Body of pancreas (tissue), 4 donors: Measurements from ENCODE around the gene GCLC. TPM values are rescaled to one million over a fixed set of nuclear protein-coding genes. Genes with fewer than 3 reads are reported as not detected.

Experiments used
- ATAC-seq: fragments of 150-250 bp; one replicate; pipeline ENCODE4 v1.9.1; 2016
- DNase-seq, 4 donors: peaks; one replicate each; pipeline ENCODE4 v3.0.0-alpha.2; 2019
- H3K27ac ChIP-seq, 4 donors: fragments of 200-600 bp; sonication (generic); 1 replicate in 3 of 4; 2 replicates in 1 of 4; pipeline versions ENCODE4 v1.5.1 to v1.6.1; 2016 to 2019; ENCODE audit warnings: mild to moderate bottlenecking in 1 of 4, mixed read lengths in 1 of 4, moderate library complexity in 1 of 4
- H3K27me3 ChIP-seq, 2 donors: fragments of 200-600 bp; sonication (generic); one replicate each; pipeline ENCODE4 v1.6.0; 2016; ENCODE audit warnings: mild to moderate bottlenecking in 1 of 2
- H3K36me3 ChIP-seq, 2 donors: fragments of 200-600 bp; sonication (generic); replicated peaks in 1 of 2; 2 replicates each; pipeline ENCODE4 v1.5.1; 2016; ENCODE audit warnings: low read depth in 2 of 2; ENCODE audit not compliant: insufficient read depth in 1 of 2
- H3K4me1 ChIP-seq: fragments of 200-600 bp; sonication (generic); one replicate; pipeline ENCODE4 v1.6.0; 2016
- H3K4me3 ChIP-seq, 2 donors: fragments of 200-600 bp; sonication (generic); 1 replicate in 1 of 2; 2 replicates in 1 of 2; pipeline ENCODE4 v1.5.1; 2016 to 2019
- H3K9me3 ChIP-seq, 3 donors: fragments of 200-600 bp; sonication (generic); 1 replicate in 2 of 3; 2 replicates in 1 of 3; pipeline ENCODE4 v1.5.1; 2016
- POLR2A ChIP-seq, 3 donors: fragments of 450-650 bp; IDR thresholded peaks; one replicate each; pipeline ENCODE4 v1.6.1; 2016; ENCODE audit warnings: antibody characterized with exemption in 3 of 3, mild to moderate bottlenecking in 2 of 3
- WGBS, 2 donors: methylation state at CpG; one replicate each; pipeline ENCODE4 v1.1.5; 2017; 5-methylcytosine and 5-hydroxymethylcytosine counted together
- intact Hi-C: fragments of 100-400 bp; cut with DNase I; formaldehyde crosslinking; loops from one replicate; pipeline ENCODE4 v1.15.1; 2023
- total RNA-seq, 2 donors: library from RNA; depleted of rRNA; stranded (reverse); fragments of >200 nt; gene quantifications; one replicate each; pipeline ENCODE4 v1.1.0, GENCODE V29; 2016
- TF ChIP-seq, protein P1 (sequence below), 7 experiments: fragments of 450-650 bp in 4 of 7; fragments of 200-600 bp in 3 of 7; sonication (generic) in 3 of 7; IDR thresholded peaks; one replicate each; pipeline ENCODE4 v1.5.1; 2016 to 2019; ENCODE audit warnings: antibody characterized with exemption in 7 of 7

GCLC gene
- total RNA-seq, 2 donors from 2014 or later, result 27.2 to 30.7 TPM

DNA sequence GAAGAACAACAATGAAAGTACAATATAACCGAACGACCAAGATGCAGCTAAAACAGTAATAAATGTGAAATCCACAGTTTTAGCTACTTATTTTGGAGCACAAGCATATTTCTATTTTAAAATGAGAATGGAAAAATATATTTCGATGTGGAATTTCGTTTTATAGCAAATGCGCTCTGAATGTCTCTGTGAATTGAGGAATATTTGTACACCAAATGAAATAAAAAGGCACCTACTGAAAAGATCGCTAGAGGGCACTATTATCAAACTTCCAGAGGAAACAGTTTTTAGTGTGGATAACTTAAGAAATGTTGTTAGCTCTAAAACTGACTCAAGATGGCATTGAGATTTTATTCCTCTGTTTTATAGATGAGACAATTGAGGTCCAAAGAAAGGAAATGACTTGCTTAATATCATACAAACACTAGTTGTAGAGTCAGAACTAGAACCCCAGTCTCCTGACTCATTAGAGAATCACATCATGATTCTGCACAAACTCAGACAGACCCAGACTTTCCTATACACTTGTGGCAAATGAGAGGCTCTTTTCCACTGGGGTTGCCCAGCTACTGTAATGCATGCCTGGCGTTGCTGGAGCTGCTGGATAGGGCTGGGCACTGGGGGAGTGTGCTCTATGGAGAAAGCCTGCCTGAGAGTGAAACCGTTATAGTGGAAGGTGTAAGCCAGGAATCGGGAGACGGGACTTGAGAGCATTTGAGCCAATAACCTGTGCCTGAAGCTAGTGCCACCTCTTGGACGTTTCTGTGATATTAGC is 51.9 kb downstream of the GCLC start:
- H3K4me1 ChIP-seq, result peaks cover 21% of the 10 kb centered on the region
- no peak for TF ChIP-seq POLR2A (IDR thresholded peaks at IDR 0.05)
- TF ChIP-seq, protein P1, sequence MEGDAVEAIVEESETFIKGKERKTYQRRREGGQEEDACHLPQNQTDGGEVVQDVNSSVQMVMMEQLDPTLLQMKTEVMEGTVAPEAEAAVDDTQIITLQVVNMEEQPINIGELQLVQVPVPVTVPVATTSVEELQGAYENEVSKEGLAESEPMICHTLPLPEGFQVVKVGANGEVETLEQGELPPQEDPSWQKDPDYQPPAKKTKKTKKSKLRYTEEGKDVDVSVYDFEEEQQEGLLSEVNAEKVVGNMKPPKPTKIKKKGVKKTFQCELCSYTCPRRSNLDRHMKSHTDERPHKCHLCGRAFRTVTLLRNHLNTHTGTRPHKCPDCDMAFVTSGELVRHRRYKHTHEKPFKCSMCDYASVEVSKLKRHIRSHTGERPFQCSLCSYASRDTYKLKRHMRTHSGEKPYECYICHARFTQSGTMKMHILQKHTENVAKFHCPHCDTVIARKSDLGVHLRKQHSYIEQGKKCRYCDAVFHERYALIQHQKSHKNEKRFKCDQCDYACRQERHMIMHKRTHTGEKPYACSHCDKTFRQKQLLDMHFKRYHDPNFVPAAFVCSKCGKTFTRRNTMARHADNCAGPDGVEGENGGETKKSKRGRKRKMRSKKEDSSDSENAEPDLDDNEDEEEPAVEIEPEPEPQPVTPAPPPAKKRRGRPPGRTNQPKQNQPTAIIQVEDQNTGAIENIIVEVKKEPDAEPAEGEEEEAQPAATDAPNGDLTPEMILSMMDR (IDR thresholded peaks at IDR 0.05), result peak; percentile 47 to 85 (median 77)
- 13% methylated on average over 11 of the region's 11 CpGs for WGBS, 2 donors
- H3K9me3 ChIP-seq, result no peaks in the 10 kb centered on the region
- H3K27me3 ChIP-seq, result no peaks in the 10 kb centered on the region
- ATAC-seq, result peak; percentile 77
- DNase-seq, result peak in 2 of 4 donors; percentile 27 to 33
- intact Hi-C loops, result loop anchor here (10.0 kb wide), 1 partner anchor 232 kb away; no protein-coding TSS in a partner anchor
- no peak overlapping the region for H3K27ac ChIP-seq
- no peaks in the 10 kb centered on the region for H3K36me3 ChIP-seq
- H3K4me3 ChIP-seq, result no peak overlapping the region

DNA sequence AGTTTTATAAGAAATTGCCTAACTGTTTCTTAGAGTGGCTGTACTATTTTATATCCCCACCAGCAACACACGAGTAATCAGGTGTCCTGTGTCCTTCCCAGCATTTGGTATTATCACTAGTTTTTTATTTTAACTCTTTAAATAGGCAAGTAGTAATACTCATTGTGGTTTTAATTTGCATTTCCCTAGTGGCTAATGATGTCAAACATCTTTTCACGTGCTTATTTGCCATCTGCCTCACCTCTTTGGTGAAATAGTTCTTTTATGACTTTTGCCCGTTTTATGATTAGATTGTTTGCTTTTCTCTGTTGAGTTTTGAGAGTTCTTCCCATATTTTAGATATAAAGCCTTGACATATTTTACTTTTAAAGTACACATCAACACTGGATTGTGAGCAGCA is 57.8 kb downstream of the GCLC start:
- intact Hi-C loops, result no loop called here
- no peaks in the 10 kb centered on the region for H3K27me3 ChIP-seq
- no peak for ATAC-seq

DNA sequence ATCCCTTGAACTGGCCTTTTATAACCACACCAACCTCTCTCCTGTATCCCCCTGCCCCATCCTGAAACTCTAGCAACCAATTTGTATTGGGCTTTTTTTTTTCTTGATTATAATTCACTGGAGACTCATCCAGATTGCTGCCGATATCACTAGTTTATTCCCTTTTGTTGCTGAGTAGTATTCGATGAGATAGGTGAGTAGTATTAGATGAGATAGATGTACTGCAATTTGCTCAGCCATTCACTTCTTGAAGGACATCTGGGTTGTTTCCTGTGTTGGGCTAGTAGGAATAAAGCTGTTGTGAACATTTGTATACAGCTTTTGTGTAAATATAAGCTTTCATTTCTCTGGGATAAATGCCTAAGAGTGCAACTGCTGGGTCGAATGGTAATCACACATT is 58.2 kb downstream of the GCLC start:
- Histone ChIP-seq H3K4me1 (no peaks in the 10 kb centered on the region), H3K36me3 (no peaks in the 10 kb centered on the region), H3K9me3 (no peaks in the 10 kb centered on the region), H3K27me3 (no peaks in the 10 kb centered on the region), H3K4me3 (no peak overlapping the region), H3K27ac (no peak overlapping the region)
- 50 to 53% methylated on average over 3 of the region's 3 CpGs for whole genome bisulfite sequencing, 2 donors
- TF ChIP-seq POLR2A (IDR thresholded peaks at IDR 0.05), result no peak
- TF ChIP-seq, protein P1 (IDR thresholded peaks at IDR 0.05), result no peak
- ATAC-seq (no peak), DNase-seq (no peak)
- intact Hi-C loops, result no loop called here

More for the DNA sequence above, 57.8 kb downstream of the GCLC start:
- 13 to 15% methylated on average over 3 of the region's 3 CpGs for WGBS, 2 donors
- Histone ChIP-seq H3K36me3 (no peaks in the 10 kb centered on the region), H3K4me3 (no peak overlapping the region), H3K9me3 (no peaks in the 10 kb centered on the region), H3K27ac (no peak overlapping the region), H3K4me1 (no peaks in the 10 kb centered on the region)
- TF ChIP-seq POLR2A (IDR thresholded peaks at IDR 0.05), result no peak
- TF ChIP-seq, protein P1 (IDR thresholded peaks at IDR 0.05), result no peak
- DNase-seq, result no peak

DNA sequence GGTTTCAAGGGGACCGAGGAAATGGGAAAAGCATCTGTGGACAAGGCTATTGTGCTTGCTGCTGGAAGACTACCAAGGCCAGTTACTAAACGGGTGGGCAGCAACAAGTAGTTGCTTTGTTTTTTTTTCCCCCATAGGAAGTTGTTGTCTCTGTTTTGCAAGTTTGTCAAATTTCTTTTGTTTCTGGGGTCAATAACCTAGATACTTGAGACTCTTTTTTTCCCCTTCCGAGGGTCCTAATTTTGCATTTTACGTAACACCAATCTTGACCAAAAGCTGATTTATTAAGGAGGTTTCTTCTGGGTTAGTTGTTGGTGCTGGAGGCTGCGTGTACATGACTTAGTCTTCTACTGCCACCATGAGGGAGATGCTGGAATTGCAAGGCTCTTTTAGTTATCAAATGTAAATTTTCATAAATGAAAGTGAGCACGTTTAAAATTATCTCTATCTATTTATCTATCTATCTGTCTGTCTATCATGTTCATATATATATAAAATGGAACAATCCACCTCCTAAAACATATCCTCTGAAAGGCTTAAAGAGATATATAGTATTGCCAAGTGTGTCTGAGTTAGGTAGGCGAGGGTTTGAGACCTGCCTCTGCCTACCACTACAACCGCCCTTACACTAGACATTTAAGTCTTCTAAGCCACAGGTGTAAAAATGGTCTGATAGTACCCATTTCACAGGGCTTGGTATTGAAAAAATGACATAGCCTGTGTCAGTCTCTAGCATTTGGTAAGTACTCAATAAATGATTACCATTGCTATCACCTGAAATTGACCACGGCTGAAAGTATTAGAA is 60.2 kb downstream of the GCLC start:
- H3K9me3 ChIP-seq, result no peaks in the 10 kb centered on the region
- H3K4me1 ChIP-seq, result no peaks in the 10 kb centered on the region
- no peak overlapping the region for H3K4me3 ChIP-seq
- DNase-seq, result peak; percentile 83 to 88 (median 84)
- no peaks in the 10 kb centered on the region for H3K36me3 ChIP-seq
- intact Hi-C loops, result loop anchor here (5.0 kb wide), 1 partner anchor 317 kb away; no protein-coding TSS in a partner anchor
- TF ChIP-seq, protein P1 (IDR thresholded peaks at IDR 0.05), result peak; percentile 88 to 97 (median 95)
- no peak for TF ChIP-seq POLR2A (IDR thresholded peaks at IDR 0.05)
- peak; percentile 77 for ATAC-seq
- no peaks in the 10 kb centered on the region for H3K27me3 ChIP-seq
- WGBS, 2 donors, result 13 to 16% methylated on average over 9 of the region's 9 CpGs
- no peak overlapping the region for H3K27ac ChIP-seq
